Mesothelial cell of epicardium (in vitro differentiated cells): Measurements from ENCODE around the gene INF2. TPM values are rescaled to one million over a fixed set of nuclear protein-coding genes. Genes with fewer than 3 reads are reported as not detected.

Experiments
- DNase-seq, 2 experiments: peaks; one replicate each; pipeline ENCODE4 v3.0.0; 2021; ENCODE audit warnings: low spot score in 2 of 2; ENCODE audit not compliant: unreplicated experiment in 2 of 2
- H3K27ac Mint-ChIP-seq: 2 replicates; pipeline ENCODE4 v1.8.0; 2021; ENCODE audit warnings: mixed read lengths
- H3K27me3 Mint-ChIP-seq: 2 replicates; pipeline ENCODE4 v1.8.0; 2021; ENCODE audit warnings: low read depth, mixed read lengths
- H3K36me3 Mint-ChIP-seq: 2 replicates; pipeline ENCODE4 v1.8.0; 2021; ENCODE audit warnings: mixed read lengths
- H3K4me1 Mint-ChIP-seq: 2 replicates; pipeline ENCODE4 v1.8.0; 2021; ENCODE audit warnings: mixed read lengths
- H3K4me3 Mint-ChIP-seq: 2 replicates; pipeline ENCODE4 v1.8.0; 2021; ENCODE audit warnings: mild to moderate bottlenecking, moderate library complexity, mixed read lengths
- H3K9me3 Mint-ChIP-seq: 2 replicates; pipeline ENCODE4 v1.8.0; 2021; ENCODE audit warnings: mixed read lengths
- CTCF ChIP-seq: fragments of 200-600 bp; sonication (generic); IDR thresholded peaks from one replicate; pipeline ENCODE4 v1.5.0; 2021; ENCODE audit warnings: antibody characterized with exemption; ENCODE audit not compliant: unreplicated experiment
- total RNA-seq: library from RNA; stranded (reverse); gene quantifications from 3 replicates; pipeline ENCODE4 v1.2.1, GENCODE V29; 2021

INF2 gene
- total RNA-seq, 1 donor from 2014 or later: 92.8 TPM

- Mint-ChIP-seq H3K36me3 (no peaks in the 10 kb centered on the region), H3K4me3 (peak overlapping the region; percentile 35), H3K27me3 (no peaks in the 10 kb centered on the region), H3K4me1 (peaks cover 59% of the 10 kb centered on the region), H3K9me3 (no peaks in the 10 kb centered on the region), H3K27ac (peak overlapping the region; percentile 93)
- no peak for TF ChIP-seq CTCF
- no peak for DNase-seq
These were observed 8.4 kb upstream of the INF2 start for GRCh38 chr14:104680806-104681688.

- no peak for TF ChIP-seq CTCF
- peak in 1 of 2 experiments; percentile 71 for DNase-seq
- H3K27ac Mint-ChIP-seq: peak overlapping the region; percentile 93
These were observed 7.7 kb upstream of the INF2 start for GRCh38 chr14:104681689-104682074.

GRCh38 chr14:104682107-104682593 is 7.3 kb upstream of the INF2 start:
- Mint-ChIP-seq H3K4me1 (peaks cover 55% of the 10 kb centered on the region), H3K27ac (peak overlapping the region; percentile 93), H3K36me3 (no peaks in the 10 kb centered on the region), H3K4me3 (peak overlapping the region; percentile 35), H3K9me3 (no peaks in the 10 kb centered on the region), H3K27me3 (no peaks in the 10 kb centered on the region)
- no peak for DNase-seq
- TF ChIP-seq CTCF: no peak

More at GRCh38 chr14:104681689-104682074, 7.7 kb upstream of the INF2 start:
- Mint-ChIP-seq H3K4me1 (peaks cover 58% of the 10 kb centered on the region), H3K36me3 (no peaks in the 10 kb centered on the region), H3K4me3 (peak overlapping the region; percentile 35), H3K27me3 (no peaks in the 10 kb centered on the region), H3K9me3 (no peaks in the 10 kb centered on the region)

- no peak for TF ChIP-seq CTCF
- H3K27me3 Mint-ChIP-seq: no peaks in the 10 kb centered on the region
- H3K4me3 Mint-ChIP-seq: no peak overlapping the region
- peaks cover 63% of the 10 kb centered on the region for H3K4me1 Mint-ChIP-seq
- no peaks in the 10 kb centered on the region for H3K36me3 Mint-ChIP-seq
- H3K9me3 Mint-ChIP-seq: no peaks in the 10 kb centered on the region
- DNase-seq: no peak
- peak overlapping the region; percentile 82 for H3K27ac Mint-ChIP-seq
These were observed 5.6 kb upstream of the INF2 start for GRCh38 chr14:104683653-104684448.

GRCh38 chr14:104684449-104684821 is 5.0 kb upstream of the INF2 start:
- peaks cover 65% of the 10 kb centered on the region for H3K4me1 Mint-ChIP-seq
- no peaks in the 10 kb centered on the region for H3K27me3 Mint-ChIP-seq

More at GRCh38 chr14:104684449-104684821, 5.0 kb upstream of the INF2 start:
- Mint-ChIP-seq H3K9me3 (no peaks in the 10 kb centered on the region), H3K27ac (peak overlapping the region; percentile 18), H3K36me3 (no peaks in the 10 kb centered on the region), H3K4me3 (no peak overlapping the region)
- TF ChIP-seq CTCF: no peak
- DNase-seq: no peak
